Testis (tissue), 2 donors: Measurements from ENCODE around the gene SMCO2.

Experiments used
- POLR2A ChIP-seq: fragments of 450-650 bp; IDR thresholded peaks from one replicate; pipeline ENCODE4 v1.6.1; 2017; ENCODE audit warnings: antibody characterized with exemption, mild to moderate bottlenecking, moderate library complexity
- TF ChIP-seq, protein P1 (sequence below), 3 experiments: fragments of 450-650 bp in 2 of 3; fragments of 200-600 bp in 1 of 3; sonication (generic) in 1 of 3; IDR thresholded peaks; one replicate each; pipeline ENCODE4 v1.5.1; 2016 to 2019; ENCODE audit warnings: antibody characterized with exemption in 3 of 3, mild to moderate bottlenecking in 2 of 3, moderate library complexity in 1 of 3

DNA sequence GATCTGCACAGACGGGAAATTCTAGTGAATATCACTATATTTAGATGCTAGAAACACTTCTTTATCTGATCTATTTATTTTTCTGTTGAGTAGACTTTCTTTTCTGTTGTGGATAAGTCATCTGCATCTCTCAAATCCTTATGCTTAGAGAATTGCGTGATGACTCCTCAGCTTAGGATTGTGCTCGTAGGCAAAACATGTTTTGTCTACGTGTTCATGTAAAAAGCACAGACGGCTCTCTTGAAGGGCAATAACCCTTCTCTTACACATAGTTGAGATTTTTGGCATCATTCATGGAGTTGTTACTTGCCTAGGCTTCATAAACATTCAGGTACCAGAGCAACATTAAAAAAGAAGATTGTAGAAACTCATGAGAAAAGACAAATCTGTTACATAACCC is 96.1 kb downstream of the SMCO2 start:
- TF ChIP-seq, protein P1, sequence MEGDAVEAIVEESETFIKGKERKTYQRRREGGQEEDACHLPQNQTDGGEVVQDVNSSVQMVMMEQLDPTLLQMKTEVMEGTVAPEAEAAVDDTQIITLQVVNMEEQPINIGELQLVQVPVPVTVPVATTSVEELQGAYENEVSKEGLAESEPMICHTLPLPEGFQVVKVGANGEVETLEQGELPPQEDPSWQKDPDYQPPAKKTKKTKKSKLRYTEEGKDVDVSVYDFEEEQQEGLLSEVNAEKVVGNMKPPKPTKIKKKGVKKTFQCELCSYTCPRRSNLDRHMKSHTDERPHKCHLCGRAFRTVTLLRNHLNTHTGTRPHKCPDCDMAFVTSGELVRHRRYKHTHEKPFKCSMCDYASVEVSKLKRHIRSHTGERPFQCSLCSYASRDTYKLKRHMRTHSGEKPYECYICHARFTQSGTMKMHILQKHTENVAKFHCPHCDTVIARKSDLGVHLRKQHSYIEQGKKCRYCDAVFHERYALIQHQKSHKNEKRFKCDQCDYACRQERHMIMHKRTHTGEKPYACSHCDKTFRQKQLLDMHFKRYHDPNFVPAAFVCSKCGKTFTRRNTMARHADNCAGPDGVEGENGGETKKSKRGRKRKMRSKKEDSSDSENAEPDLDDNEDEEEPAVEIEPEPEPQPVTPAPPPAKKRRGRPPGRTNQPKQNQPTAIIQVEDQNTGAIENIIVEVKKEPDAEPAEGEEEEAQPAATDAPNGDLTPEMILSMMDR (IDR thresholded peaks at IDR 0.05) = no peak
- TF ChIP-seq POLR2A = no peak
